Stimulated activated memory B cell treated with anti-CD40 and anti-IgM and Interleukin-4, amounts not matched to agents 10 μg/mL and 1 μg/mL and 100 μg/mL, for 72 hours (primary cell): ENCODE measurements around the gene F12.
A peak's percentile ranks its signal among the peaks of the same experiment; 100 is the strongest.

ENCODE experiments used
- ATAC-seq: fragments of 150-1000 bp; cut with Tn5 transposase; 2 replicates; pipeline ENCODE4 v1.10.0; 2021
- H3K27ac Mint-ChIP-seq: one replicate; pipeline ENCODE4 v1.8.0; 2022; ENCODE audit warnings: mild to moderate bottlenecking, mixed read lengths
- H3K27me3 Mint-ChIP-seq: one replicate; pipeline ENCODE4 v1.8.0; 2022; ENCODE audit warnings: mixed read lengths
- H3K36me3 Mint-ChIP-seq: one replicate; pipeline ENCODE4 v1.8.0; 2022; ENCODE audit warnings: mixed read lengths
- H3K4me1 Mint-ChIP-seq: one replicate; pipeline ENCODE4 v1.8.0; 2022; ENCODE audit warnings: mixed read lengths
- H3K4me3 Mint-ChIP-seq: one replicate; pipeline ENCODE4 v1.8.0; 2022; ENCODE audit warnings: mild to moderate bottlenecking, moderate library complexity, mixed read lengths
- H3K9me3 Mint-ChIP-seq: one replicate; pipeline ENCODE4 v1.8.0; 2022; ENCODE audit warnings: mixed read lengths

Gene F12

GRCh38 chr5:177393206-177393765 is 16.1 kb downstream of the F12 start:
- H3K4me3 Mint-ChIP-seq, result no peak overlapping the region
- no peaks in the 10 kb centered on the region for H3K36me3 Mint-ChIP-seq
- peaks cover 41% of the 10 kb centered on the region for H3K4me1 Mint-ChIP-seq
- H3K27me3 Mint-ChIP-seq, result no peaks in the 10 kb centered on the region
- H3K9me3 Mint-ChIP-seq, result no peaks in the 10 kb centered on the region
- ATAC-seq, result no peak
- H3K27ac Mint-ChIP-seq, result peak overlapping the region; percentile 56

GRCh38 chr5:177392765-177393164 is 16.6 kb downstream of the F12 start:
- ATAC-seq, result no peak
- H3K9me3 Mint-ChIP-seq, result no peaks in the 10 kb centered on the region

GRCh38 chr5:177390363-177391300 is 18.7 kb downstream of the F12 start:
- Mint-ChIP-seq H3K4me3 (no peak overlapping the region), H3K27ac (peak overlapping the region; percentile 57), H3K4me1 (peaks cover 46% of the 10 kb centered on the region), H3K27me3 (peaks cover 7% of the 10 kb centered on the region), H3K9me3 (no peaks in the 10 kb centered on the region), H3K36me3 (no peaks in the 10 kb centered on the region)
- peak; percentile 79 for ATAC-seq

More at GRCh38 chr5:177392765-177393164, 16.6 kb downstream of the F12 start:
- peak overlapping the region; percentile 56 for H3K27ac Mint-ChIP-seq
- H3K4me3 Mint-ChIP-seq, result no peak overlapping the region
- peaks cover 46% of the 10 kb centered on the region for H3K4me1 Mint-ChIP-seq
- H3K27me3 Mint-ChIP-seq, result no peaks in the 10 kb centered on the region
- no peaks in the 10 kb centered on the region for H3K36me3 Mint-ChIP-seq

GRCh38 chr5:177389241-177390169 is 19.9 kb downstream of the F12 start:
- Mint-ChIP-seq H3K9me3 (no peaks in the 10 kb centered on the region), H3K36me3 (no peaks in the 10 kb centered on the region), H3K27me3 (peaks cover 17% of the 10 kb centered on the region), H3K27ac (peak overlapping the region; percentile 57), H3K4me1 (peaks cover 46% of the 10 kb centered on the region), H3K4me3 (peak overlapping the region; percentile 3)
- ATAC-seq, result peak; percentile 58

GRCh38 chr5:177388521-177389052 is 20.8 kb downstream of the F12 start:
- ATAC-seq, result no peak
- H3K27me3 Mint-ChIP-seq, result peaks cover 24% of the 10 kb centered on the region
- peak overlapping the region; percentile 57 for H3K27ac Mint-ChIP-seq
- peaks cover 46% of the 10 kb centered on the region for H3K4me1 Mint-ChIP-seq
- no peak overlapping the region for H3K4me3 Mint-ChIP-seq
- no peaks in the 10 kb centered on the region for H3K36me3 Mint-ChIP-seq
- no peaks in the 10 kb centered on the region for H3K9me3 Mint-ChIP-seq

GRCh38 chr5:177387405-177387804 is 22.0 kb downstream of the F12 start:
- no peaks in the 10 kb centered on the region for H3K36me3 Mint-ChIP-seq
- H3K4me1 Mint-ChIP-seq, result peaks cover 42% of the 10 kb centered on the region
- no peak for ATAC-seq
- H3K27me3 Mint-ChIP-seq, result peaks cover 33% of the 10 kb centered on the region
- H3K4me3 Mint-ChIP-seq, result no peak overlapping the region
- H3K9me3 Mint-ChIP-seq, result no peaks in the 10 kb centered on the region
- H3K27ac Mint-ChIP-seq, result no peak overlapping the region

- Mint-ChIP-seq H3K27ac (no peak overlapping the region), H3K4me3 (no peak overlapping the region), H3K36me3 (no peaks in the 10 kb centered on the region), H3K9me3 (no peaks in the 10 kb centered on the region), H3K4me1 (peaks cover 45% of the 10 kb centered on the region), H3K27me3 (peaks cover 38% of the 10 kb centered on the region)
- ATAC-seq, result no peak
Measured at GRCh38 chr5:177386542-177386941, 22.8 kb downstream of the F12 start.

- H3K27me3 Mint-ChIP-seq, result peaks cover 38% of the 10 kb centered on the region
- no peak for ATAC-seq
- no peaks in the 10 kb centered on the region for H3K36me3 Mint-ChIP-seq
- H3K4me3 Mint-ChIP-seq, result no peak overlapping the region
- H3K27ac Mint-ChIP-seq, result no peak overlapping the region
- peaks cover 37% of the 10 kb centered on the region for H3K4me1 Mint-ChIP-seq
- no peaks in the 10 kb centered on the region for H3K9me3 Mint-ChIP-seq
Measured at GRCh38 chr5:177385720-177386119, 23.6 kb downstream of the F12 start.

- peaks cover 38% of the 10 kb centered on the region for H3K27me3 Mint-ChIP-seq
- no peak for ATAC-seq
- H3K4me3 Mint-ChIP-seq, result no peak within 1 kb of the TSS
- H3K27ac Mint-ChIP-seq, result no peak within 1 kb of the TSS
- H3K4me1 Mint-ChIP-seq, result peaks cover 21% of the 10 kb centered on the region
- H3K36me3 Mint-ChIP-seq, result no peaks in the 10 kb centered on the region
- H3K9me3 Mint-ChIP-seq, result no peaks in the 10 kb centered on the region
Measured at GRCh38 chr5:177384134-177384533, 25.2 kb downstream of the F12 start, which contains the start of gene SLC34A1. Gene SLC34A1, plus strand, starts transcription at chr5:177384434. Its CDS starts 1,308 bp downstream, at chr5:177385742.

GRCh38 chr5:177383181-177383580 is 26.2 kb downstream of the F12 start:
- no peak overlapping the region for H3K4me3 Mint-ChIP-seq
- no peaks in the 10 kb centered on the region for H3K36me3 Mint-ChIP-seq
- no peak for ATAC-seq
- H3K27me3 Mint-ChIP-seq, result peaks cover 38% of the 10 kb centered on the region
- no peaks in the 10 kb centered on the region for H3K9me3 Mint-ChIP-seq
- H3K27ac Mint-ChIP-seq, result no peak overlapping the region
- peaks cover 12% of the 10 kb centered on the region for H3K4me1 Mint-ChIP-seq

GRCh38 chr5:177382423-177383029 is 26.8 kb downstream of the F12 start:
- ATAC-seq, result no peak
- Mint-ChIP-seq H3K27me3 (peaks cover 38% of the 10 kb centered on the region), H3K9me3 (no peaks in the 10 kb centered on the region)

GRCh38 chr5:177380805-177381126 is 28.6 kb downstream of the F12 start:
- ATAC-seq, result no peak
- Mint-ChIP-seq H3K27ac (no peak overlapping the region), H3K4me1 (peaks cover 8% of the 10 kb centered on the region), H3K27me3 (peaks cover 32% of the 10 kb centered on the region), H3K9me3 (no peaks in the 10 kb centered on the region), H3K4me3 (no peak overlapping the region), H3K36me3 (no peaks in the 10 kb centered on the region)

More at GRCh38 chr5:177382423-177383029, 26.8 kb downstream of the F12 start:
- Mint-ChIP-seq H3K27ac (no peak overlapping the region), H3K4me1 (peaks cover 8% of the 10 kb centered on the region), H3K4me3 (no peak overlapping the region), H3K36me3 (no peaks in the 10 kb centered on the region)

GRCh38 chr5:177378884-177379883 is 30.2 kb downstream of the F12 start:
- peaks cover 8% of the 10 kb centered on the region for H3K4me1 Mint-ChIP-seq
- H3K4me3 Mint-ChIP-seq, result no peak overlapping the region
- H3K27me3 Mint-ChIP-seq, result peaks cover 20% of the 10 kb centered on the region
- peak; percentile 54 for ATAC-seq
- H3K36me3 Mint-ChIP-seq, result no peaks in the 10 kb centered on the region
- H3K27ac Mint-ChIP-seq, result no peak overlapping the region
- no peaks in the 10 kb centered on the region for H3K9me3 Mint-ChIP-seq
